Esophagus muscularis mucosa (tissue), 4 donors: ENCODE measurements around the gene ICAM1.

Source experiments
- EP300 ChIP-seq: sonication (generic); formaldehyde crosslinking; IDR thresholded peaks from one replicate; pipeline ENCODE4 v1.6.1; 2017; ENCODE audit warnings: antibody characterized with exemption
- POLR2A ChIP-seq: fragments of 450-650 bp; IDR thresholded peaks from one replicate; pipeline ENCODE4 v1.6.1; 2017; ENCODE audit warnings: antibody characterized with exemption, moderate library complexity, mild to moderate bottlenecking, low read depth
- TF ChIP-seq, protein P1 (sequence below), 3 experiments: fragments of 200-600 bp in 2 of 3; fragments of 450-650 bp in 1 of 3; sonication (generic) in 2 of 3; IDR thresholded peaks; one replicate each; pipeline ENCODE4 v1.5.1; 2017 to 2019; ENCODE audit warnings: antibody characterized with exemption in 3 of 3, mild to moderate bottlenecking in 2 of 3, moderate library complexity in 1 of 3

DNA sequence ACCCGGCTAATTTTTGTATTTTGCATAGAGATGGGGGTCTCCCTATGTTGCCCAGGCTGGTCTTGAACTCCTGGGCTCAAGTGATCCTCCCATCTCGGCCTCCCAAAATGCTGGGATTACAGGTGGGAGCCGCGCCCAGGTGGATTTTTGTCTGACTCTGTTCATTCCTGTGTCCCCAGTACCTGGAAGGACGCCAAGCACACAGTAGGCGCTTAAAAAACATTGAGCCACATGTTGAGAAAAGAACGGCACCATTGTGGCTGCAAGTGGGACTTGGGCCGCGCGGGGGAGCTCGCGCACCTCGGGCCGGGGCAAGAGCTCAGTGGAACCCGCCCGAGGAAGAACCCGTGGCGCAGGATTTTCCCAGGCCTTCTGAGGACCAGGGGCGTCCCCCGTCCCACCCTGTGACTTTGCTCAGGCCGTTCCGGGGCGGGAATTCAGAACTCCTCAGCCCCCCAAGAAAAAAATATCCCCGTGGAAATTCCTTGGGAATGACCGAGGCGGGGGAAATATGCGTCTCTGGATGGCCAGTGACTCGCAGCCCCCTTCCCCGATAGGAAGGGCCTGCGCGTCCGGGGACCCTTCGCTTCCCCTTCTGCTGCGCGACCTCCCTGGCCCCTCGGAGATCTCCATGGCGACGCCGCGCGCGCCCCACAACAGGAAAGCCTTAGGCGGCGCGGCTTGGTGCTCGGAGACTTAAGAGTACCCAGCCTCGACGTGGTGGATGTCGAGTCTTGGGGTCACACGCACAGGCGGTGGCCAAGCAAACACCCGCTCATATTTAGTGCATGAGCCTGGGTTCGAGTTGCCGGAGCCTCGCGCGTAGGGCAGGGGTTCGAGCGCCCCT, 1.4 kb upstream of the ICAM1 start:
- TF ChIP-seq, protein P1, sequence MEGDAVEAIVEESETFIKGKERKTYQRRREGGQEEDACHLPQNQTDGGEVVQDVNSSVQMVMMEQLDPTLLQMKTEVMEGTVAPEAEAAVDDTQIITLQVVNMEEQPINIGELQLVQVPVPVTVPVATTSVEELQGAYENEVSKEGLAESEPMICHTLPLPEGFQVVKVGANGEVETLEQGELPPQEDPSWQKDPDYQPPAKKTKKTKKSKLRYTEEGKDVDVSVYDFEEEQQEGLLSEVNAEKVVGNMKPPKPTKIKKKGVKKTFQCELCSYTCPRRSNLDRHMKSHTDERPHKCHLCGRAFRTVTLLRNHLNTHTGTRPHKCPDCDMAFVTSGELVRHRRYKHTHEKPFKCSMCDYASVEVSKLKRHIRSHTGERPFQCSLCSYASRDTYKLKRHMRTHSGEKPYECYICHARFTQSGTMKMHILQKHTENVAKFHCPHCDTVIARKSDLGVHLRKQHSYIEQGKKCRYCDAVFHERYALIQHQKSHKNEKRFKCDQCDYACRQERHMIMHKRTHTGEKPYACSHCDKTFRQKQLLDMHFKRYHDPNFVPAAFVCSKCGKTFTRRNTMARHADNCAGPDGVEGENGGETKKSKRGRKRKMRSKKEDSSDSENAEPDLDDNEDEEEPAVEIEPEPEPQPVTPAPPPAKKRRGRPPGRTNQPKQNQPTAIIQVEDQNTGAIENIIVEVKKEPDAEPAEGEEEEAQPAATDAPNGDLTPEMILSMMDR (IDR thresholded peaks at IDR 0.05), result peak; percentile 93 to 98 (median 93)
- TF ChIP-seq EP300, result no peak
- no peak for TF ChIP-seq POLR2A
